Activated CD8-positive, alpha-beta memory T cell treated with anti-CD3 and anti-CD28 coated beads, Interleukin-2, amount 50 U/mL, for 24 hours (primary cell): ENCODE measurements around the gene DGKE.

Source experiments
- DNase-seq: peaks from one replicate; pipeline ENCODE4 v3.0.0-alpha.2; 2020; ENCODE audit errors: extremely low read depth

Gene DGKE

DNA sequence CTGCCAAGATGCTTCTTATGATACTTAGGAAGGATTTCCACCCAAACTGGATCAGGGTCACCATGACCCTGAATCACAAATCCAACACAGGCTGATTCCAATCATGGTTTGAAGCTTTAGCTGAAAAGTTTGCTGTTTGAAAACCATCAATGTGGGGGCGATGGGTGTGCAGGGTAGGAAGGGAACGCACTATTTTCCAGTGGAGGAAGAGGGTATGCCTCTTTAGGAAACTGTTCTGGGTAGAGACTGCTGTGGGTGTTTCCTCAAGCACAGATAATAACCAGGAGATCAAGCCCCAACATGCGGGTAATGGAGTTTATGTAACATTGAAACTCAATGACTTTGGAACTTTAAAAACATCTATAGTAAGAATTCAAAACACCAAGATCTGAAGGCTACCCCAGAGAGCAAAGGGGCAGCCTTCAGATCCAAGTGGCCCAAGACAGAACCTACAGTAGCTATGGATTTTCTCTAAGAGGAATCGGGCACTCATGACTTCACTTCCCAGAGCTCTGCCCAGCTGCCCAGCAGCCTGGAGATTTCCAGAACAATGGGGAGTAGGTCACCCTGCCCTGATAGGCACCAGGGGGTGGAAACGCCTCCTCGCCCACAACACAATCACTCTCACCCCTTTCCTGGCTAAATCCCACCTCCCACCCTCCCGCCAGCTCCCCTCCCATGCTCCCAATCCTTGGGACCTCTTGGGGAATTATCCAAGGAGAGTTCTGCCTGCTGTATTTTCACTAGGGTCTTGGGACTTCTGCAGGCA, 57.1 kb downstream of the DGKE start:
- DNase-seq = no peak

GRCh38 chr17:56891751-56892150, 57.8 kb downstream of the DGKE start:
- no peak for DNase-seq

DNA sequence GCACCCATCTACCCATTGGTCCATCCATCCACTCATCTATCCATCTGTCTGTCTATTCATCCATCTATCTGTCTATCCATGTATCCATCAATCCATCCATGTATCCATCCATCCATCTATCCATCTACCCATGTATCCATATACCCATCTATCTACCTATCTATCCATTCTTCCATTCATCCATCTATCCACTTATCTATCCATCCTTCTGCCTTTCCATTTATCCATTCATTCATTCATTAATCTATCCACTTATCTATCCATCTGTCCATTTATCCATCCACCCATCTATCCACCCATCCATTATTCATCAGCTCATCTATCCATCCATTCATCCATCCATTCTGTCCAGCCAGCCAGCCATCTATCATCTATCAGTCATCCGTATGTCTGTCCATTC, 58.4 kb downstream of the DGKE start:
- DNase-seq = no peak

DNA sequence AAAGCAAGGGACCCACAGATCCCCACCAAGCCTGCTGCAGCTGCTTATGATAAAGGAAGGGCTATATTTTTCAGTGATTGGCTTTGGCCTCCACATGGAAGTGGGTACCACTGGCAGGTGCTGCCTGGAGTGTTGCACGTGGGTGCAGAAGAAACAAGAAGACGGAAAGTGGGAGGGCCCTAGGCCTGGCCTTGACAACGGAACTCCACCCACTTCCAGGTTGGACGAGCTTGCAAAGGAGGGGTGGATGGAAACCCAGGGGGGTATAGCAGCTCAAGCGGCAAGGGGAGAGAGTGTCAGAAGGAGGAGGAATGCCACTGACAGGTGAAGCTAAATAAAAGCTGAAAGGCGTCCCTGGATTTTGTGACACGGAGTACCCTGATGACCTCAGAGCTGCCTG, 59.6 kb downstream of the DGKE start:
- DNase-seq = no peak

DNA sequence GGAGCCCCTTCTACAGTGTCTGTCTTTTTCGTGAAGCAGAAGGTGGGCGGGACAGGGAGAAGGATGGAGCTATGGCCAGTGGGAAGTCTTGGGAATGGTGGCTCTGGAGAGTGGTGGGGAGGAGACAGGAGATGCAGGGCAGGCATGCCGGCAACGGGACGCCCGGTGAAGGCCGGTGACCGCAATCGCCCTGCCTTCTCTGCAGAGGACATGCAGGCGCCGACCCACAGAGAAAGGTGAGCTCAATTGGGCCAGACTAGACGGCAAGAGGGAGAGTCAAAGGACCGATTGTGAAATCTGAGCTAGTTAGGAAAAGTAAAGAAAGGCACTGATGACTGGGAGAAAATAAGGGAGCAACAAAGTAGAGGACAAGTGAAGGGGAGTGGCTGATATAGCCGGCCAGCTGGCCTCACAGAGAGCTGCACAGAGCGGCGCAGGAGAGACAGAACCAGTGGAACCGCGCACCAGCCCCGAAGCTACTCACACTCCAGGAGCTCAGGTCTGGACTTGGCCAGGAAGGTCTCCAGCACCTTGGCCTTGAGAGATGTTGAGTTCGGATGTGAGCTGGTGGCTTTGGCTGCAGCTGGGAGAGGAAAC, 61.0 kb downstream of the DGKE start:
- no peak for DNase-seq

DNA sequence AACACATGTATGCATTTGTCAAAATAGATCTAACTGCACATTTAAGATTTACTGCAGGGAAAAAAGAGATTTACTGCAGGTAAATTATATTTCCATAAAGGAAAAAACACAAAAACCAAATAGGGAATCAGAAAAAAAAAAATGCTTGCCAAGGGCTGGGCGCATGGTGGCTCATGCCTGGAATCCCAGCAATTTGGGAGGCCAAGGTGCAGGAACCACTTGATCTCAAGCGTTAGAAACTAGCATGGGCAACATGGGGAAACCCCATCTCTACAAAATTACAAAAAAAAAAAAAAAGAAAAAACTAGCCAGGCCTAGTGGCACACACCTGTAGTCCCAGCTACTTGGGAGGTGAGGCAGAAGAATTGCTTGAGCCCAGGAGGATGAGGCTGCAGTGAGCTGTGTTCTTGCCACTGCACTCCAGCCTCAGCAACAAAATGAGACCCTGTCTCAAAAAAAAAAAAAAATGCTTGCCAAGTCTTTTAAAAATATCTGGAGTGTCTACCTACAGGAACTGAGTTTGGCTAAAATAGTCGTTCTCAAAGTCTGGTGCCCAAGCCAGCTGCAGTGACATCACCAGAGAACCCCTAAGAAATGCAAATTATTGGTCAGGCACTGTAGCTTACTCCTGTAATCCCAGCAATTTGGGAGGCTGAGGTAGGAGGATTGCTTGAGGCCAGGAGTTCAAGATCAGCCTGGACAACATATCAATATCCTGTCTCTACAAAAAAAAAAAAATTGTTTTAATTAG, 62.4 kb downstream of the DGKE start:
- no peak for DNase-seq

GRCh38 chr17:56896968-56897359, 63.0 kb downstream of the DGKE start:
- no peak for DNase-seq

GRCh38 chr17:56897646-56898424, 63.9 kb downstream of the DGKE start:
- no peak for DNase-seq

DNA sequence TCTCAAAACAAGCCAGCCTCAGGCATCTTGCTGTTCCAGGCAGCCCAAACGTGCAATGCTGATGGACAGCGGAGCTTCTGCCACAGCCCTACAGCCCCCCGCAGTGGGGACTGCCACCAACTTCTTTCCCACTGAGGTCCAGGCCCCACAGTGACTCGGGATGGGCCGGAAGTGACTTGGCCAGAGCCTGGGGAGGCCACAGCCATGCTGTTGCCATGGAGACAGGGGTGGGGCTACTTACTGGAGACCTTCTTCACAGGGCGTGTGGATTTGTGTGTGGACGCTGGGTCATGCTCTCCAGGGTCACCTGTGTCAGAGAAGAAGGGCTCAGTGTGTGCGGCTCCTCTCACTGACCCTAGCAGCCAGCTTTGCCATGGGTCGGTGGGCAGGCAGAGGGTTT, 64.9 kb downstream of the DGKE start:
- DNase-seq = no peak

GRCh38 chr17:56899403-56899802, 65.5 kb downstream of the DGKE start:
- DNase-seq = no peak

GRCh38 chr17:56902348-56902747, 68.4 kb downstream of the DGKE start:
- no peak for DNase-seq

DNA sequence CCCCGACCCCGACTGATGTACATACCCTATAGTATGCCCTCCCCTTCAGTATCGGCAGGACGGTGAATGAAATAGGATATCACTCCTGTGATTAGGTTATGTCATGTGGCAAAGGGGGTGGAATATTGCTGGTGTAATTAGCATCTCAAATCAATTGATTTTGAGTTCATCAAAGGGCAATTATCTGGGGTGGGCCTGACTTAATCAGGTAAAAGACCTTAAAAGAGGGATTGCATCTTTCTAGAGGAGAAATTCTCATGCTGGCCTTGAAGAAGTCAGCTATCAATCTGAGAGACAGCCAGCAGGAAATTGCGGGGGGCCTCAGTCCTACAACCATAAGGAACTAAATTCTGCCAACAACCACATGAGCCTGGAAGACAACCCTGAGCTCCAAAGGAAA, 69.6 kb downstream of the DGKE start:
- no peak for DNase-seq

DNA sequence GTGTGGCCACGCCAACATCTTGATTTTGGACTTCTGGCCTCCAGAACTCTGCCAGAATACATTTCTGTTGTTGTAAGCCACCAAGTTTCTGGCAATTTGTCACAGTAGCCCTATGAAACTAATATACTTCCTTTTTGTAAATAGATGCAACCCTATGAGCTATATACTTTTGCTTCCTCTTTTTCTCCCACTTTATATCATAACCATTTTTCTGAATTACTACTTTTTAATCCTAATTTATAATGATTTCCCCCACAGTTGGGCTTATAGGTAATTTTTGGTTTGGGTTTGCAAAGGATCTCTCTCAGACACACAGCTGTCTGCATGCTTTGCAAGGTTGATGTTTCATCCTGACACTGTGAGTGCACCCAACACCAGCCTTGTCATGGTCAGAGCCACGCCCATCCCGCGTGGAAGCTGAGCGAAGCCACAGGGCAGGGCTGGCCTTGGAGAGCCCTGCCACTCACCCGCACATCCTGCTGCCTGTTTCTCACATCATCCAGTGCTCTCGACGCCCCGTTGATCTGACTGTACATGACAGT, 74.1 kb downstream of the DGKE start:
- no peak for DNase-seq

DNA sequence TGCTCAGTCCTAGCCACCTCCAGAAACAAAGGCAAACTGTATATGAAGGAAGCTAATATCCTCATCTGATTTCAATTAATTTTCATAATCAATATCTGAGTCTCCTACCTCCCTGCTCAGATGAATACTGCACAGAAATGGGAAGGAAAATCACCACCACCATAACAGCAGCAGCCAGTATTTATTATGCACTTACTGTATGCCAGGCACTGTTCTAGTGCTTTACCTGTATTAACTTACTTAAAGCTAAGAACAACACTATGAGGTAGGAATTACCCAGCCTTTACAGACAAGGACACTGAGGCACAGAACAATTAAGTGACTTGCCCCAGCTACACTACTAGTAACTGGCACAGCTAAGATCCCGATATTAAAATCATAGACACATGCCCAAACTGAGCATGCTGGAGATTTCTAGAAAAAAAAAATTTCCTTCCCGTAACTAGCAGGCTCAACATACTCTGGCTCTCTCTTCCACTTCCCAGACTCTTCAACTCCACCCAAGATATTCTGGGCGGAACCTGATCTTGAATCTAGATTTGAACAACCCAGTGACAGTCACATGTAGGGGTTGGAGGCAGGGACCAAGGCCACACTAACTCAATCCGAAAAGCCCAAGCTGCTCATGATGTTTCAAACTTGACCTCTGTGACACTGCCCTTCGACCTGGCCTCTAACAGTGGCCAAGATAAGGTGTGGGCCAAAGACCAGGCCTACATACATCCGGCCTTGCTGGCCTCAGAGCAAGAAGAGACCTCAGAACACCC, 76.0 kb downstream of the DGKE start:
- DNase-seq = no peak

DNA sequence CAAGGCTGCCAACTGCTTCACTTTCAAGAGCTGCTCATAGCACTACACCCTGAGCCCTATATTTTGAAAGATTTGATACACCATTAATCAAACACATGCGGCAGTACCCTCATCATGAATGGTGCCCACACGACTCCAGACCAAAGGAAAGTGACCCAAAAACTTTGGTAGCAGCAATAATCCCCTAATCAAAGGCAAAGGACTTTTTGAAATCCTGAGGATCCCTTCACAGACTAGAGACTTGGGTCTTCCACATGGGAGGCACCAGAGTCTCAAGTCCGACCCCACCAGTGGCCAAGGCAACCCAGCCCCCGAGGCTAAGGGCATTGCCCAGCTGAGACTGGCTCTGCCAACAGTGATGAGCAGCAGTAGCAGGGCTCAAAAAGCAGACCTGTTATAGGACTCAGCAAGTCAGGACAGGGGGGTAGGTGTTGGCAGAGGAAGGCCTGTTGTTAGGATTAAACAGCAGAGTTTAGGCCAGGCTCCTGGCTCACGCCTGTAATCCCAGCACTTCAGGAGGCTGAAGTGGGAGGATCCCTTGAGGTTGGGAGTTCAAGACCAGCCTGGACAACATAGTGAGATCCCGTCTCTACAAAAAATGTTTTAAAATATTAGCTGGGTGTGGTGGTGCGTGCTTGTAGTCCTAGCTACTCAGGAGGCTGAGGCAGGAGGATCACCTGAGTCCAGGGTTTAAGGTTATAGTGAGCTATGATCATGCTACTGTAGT, 76.7 kb downstream of the DGKE start:
- DNase-seq = no peak

GRCh38 chr17:56912105-56912999, 78.4 kb downstream of the DGKE start:
- DNase-seq = no peak

GRCh38 chr17:56913000-56913311, 79.0 kb downstream of the DGKE start:
- DNase-seq = no peak

GRCh38 chr17:56913353-56913866, 79.5 kb downstream of the DGKE start:
- DNase-seq = no peak

- DNase-seq = peak; percentile 77
Measured at GRCh38 chr17:56913867-56914580, 80.1 kb downstream of the DGKE start, which contains the start of gene TRIM25. TRIM25 (minus strand) TSS chr17:56914049; CDS start chr17:56913988, 61 bp downstream.
